H9 (cell line): ENCODE data around the gene FOXK1. TPM values are rescaled to one million over a fixed set of nuclear protein-coding genes. Genes with fewer than 3 reads are reported as not detected.

Experiments
- DNase-seq: peaks from one replicate; pipeline ENCODE4 v3.0.0-alpha.2; 2017
- H2AFZ ChIP-seq: one replicate; pipeline ENCODE4 v1.6.1; 2013; ENCODE audit warnings: mild to moderate bottlenecking, low read length, control low read depth, moderate library complexity
- H2AK5ac ChIP-seq: 2 replicates; pipeline ENCODE4 v1.6.1; 2013; ENCODE audit warnings: low read length, control low read depth, mixed read lengths; ENCODE audit not compliant: insufficient read length
- H2BK120ac ChIP-seq: one replicate; pipeline ENCODE4 v1.6.1; 2013; ENCODE audit warnings: low read depth, mild to moderate bottlenecking, low read length, control low read depth, inconsistent platforms; ENCODE audit not compliant: poor library complexity, severe bottlenecking
- H2BK12ac ChIP-seq: 2 replicates; pipeline ENCODE4 v1.6.1; 2013; ENCODE audit warnings: low read length, control low read depth, mixed read lengths, low read depth; ENCODE audit not compliant: insufficient read length
- H2BK15ac ChIP-seq: 2 replicates; pipeline ENCODE4 v1.6.1; 2013; ENCODE audit warnings: low read depth, low read length, control low read depth
- H2BK20ac ChIP-seq: one replicate; pipeline ENCODE4 v1.6.1; 2013; ENCODE audit warnings: low read depth, mild to moderate bottlenecking, low read length, control low read depth, inconsistent platforms; ENCODE audit not compliant: poor library complexity, severe bottlenecking
- H2BK5ac ChIP-seq: 2 replicates; pipeline ENCODE4 v1.6.1; 2013; ENCODE audit warnings: low read length, control low read depth, mixed read lengths; ENCODE audit not compliant: insufficient read length
- H3K14ac ChIP-seq: 2 replicates; pipeline ENCODE4 v1.6.1; 2013; ENCODE audit warnings: low read length, control low read depth; ENCODE audit not compliant: insufficient read depth
- H3K18ac ChIP-seq: 2 replicates; pipeline ENCODE4 v1.6.1; 2013; ENCODE audit warnings: low read depth, mild to moderate bottlenecking, mixed read lengths, low read length, control low read depth; ENCODE audit not compliant: insufficient read length
- H3K23ac ChIP-seq: 2 replicates; pipeline ENCODE4 v1.6.1; 2013; ENCODE audit warnings: low read length, control low read depth, mixed read lengths, low read depth; ENCODE audit not compliant: insufficient read length
- H3K23me2 ChIP-seq: 2 replicates; pipeline ENCODE4 v1.6.1; 2013; ENCODE audit warnings: low read depth, mild to moderate bottlenecking, mixed read lengths, low read length, control low read depth; ENCODE audit not compliant: insufficient read length, poor library complexity, severe bottlenecking
- H3K27ac ChIP-seq: 2 replicates; pipeline ENCODE4 v1.5.1; 2013; ENCODE audit warnings: low read length, control low read depth, mixed read lengths, low read depth; ENCODE audit not compliant: insufficient read length
- H3K27me3 ChIP-seq: 2 replicates; pipeline ENCODE4 v1.6.1; 2013; ENCODE audit warnings: low read length, control low read depth, inconsistent platforms; ENCODE audit not compliant: insufficient read depth
- H3K4ac ChIP-seq: 2 replicates; pipeline ENCODE4 v1.6.1; 2013; ENCODE audit warnings: low read depth, mild to moderate bottlenecking, control low read depth, inconsistent platforms, low read length, moderate library complexity
- H3K4me1 ChIP-seq: 2 replicates; pipeline ENCODE4 v1.6.1; 2013; ENCODE audit warnings: low read length, control low read depth, inconsistent platforms; ENCODE audit not compliant: insufficient read depth
- H3K4me2 ChIP-seq: 2 replicates; pipeline ENCODE4 v1.6.1; 2013; ENCODE audit warnings: low read length, control low read depth, mixed read lengths; ENCODE audit not compliant: insufficient read length, insufficient read depth
- H3K56ac ChIP-seq: 2 replicates; pipeline ENCODE4 v1.6.1; 2013; ENCODE audit warnings: low read depth, mild to moderate bottlenecking, mixed read lengths, low read length, control low read depth; ENCODE audit not compliant: insufficient read length
- H3K79me1 ChIP-seq: 2 replicates; pipeline ENCODE4 v1.6.1; 2013; ENCODE audit warnings: low read depth, mild to moderate bottlenecking, moderate library complexity, low read length, control low read depth, inconsistent platforms; ENCODE audit not compliant: insufficient read depth, poor library complexity, severe bottlenecking
- H3K79me2 ChIP-seq: 2 replicates; pipeline ENCODE4 v1.6.1; 2013; ENCODE audit warnings: low read length, control low read depth, inconsistent platforms; ENCODE audit not compliant: insufficient read depth
- H3K9ac ChIP-seq: 2 replicates; pipeline ENCODE4 v1.6.1; 2013; ENCODE audit warnings: low read length, control low read depth, mixed read lengths; ENCODE audit not compliant: insufficient read length; ENCODE audit errors: extremely low read depth
- H3K9me3 ChIP-seq: one replicate; pipeline ENCODE4 v1.6.1; 2013; ENCODE audit warnings: low read depth, low read length, inconsistent platforms; ENCODE audit not compliant: control insufficient read depth
- H3T11ph ChIP-seq: one replicate; pipeline ENCODE4 v1.6.1; 2013; ENCODE audit warnings: mild to moderate bottlenecking, low read length, control low read depth, inconsistent platforms
- H4K20me1 ChIP-seq: one replicate; pipeline ENCODE4 v1.6.1; 2013; ENCODE audit not compliant: control insufficient read depth, insufficient read length, insufficient read depth
- H4K5ac ChIP-seq: 2 replicates; pipeline ENCODE4 v1.6.1; 2013; ENCODE audit warnings: low read depth, mild to moderate bottlenecking, mixed read lengths, low read length, control low read depth; ENCODE audit not compliant: insufficient read length
- H4K8ac ChIP-seq: replicated peaks from 2 replicates; pipeline ENCODE4 v1.6.1; 2013; ENCODE audit warnings: low read length, control low read depth, mixed read lengths, low read depth; ENCODE audit not compliant: insufficient read length
- H4K91ac ChIP-seq: 2 replicates; pipeline ENCODE4 v1.6.1; 2013; ENCODE audit warnings: low read depth, mild to moderate bottlenecking, moderate library complexity, mixed read lengths, low read length, control low read depth; ENCODE audit not compliant: insufficient read length
- H3K27ac Mint-ChIP-seq, 3 experiments: 2 replicates in 2 of 3; 3 replicates in 1 of 3; pipeline ENCODE4 v1.8.0; 2020 to 2021; ENCODE audit warnings: mixed read lengths in 3 of 3, mild to moderate bottlenecking in 1 of 3, moderate library complexity in 1 of 3
- H3K27me3 Mint-ChIP-seq: 2 replicates; pipeline ENCODE4 v1.8.0; 2021; ENCODE audit warnings: low read depth, mild to moderate bottlenecking, moderate library complexity, mixed read lengths
- H3K36me3 Mint-ChIP-seq, 3 experiments: 2 replicates in 2 of 3; 3 replicates in 1 of 3; pipeline ENCODE4 v1.8.0; 2020 to 2021; ENCODE audit warnings: low read depth in 3 of 3, mixed read lengths in 3 of 3; ENCODE audit not compliant: insufficient read depth in 1 of 3
- H3K4me1 Mint-ChIP-seq, 2 experiments: 2 replicates each; pipeline ENCODE4 v1.8.0; 2020; ENCODE audit warnings: mixed read lengths in 2 of 2
- H3K4me3 Mint-ChIP-seq, 2 experiments: 2 replicates in 1 of 2; 3 replicates in 1 of 2; pipeline ENCODE4 v1.8.0; 2020 to 2021; ENCODE audit warnings: mild to moderate bottlenecking in 2 of 2, mixed read lengths in 2 of 2, moderate library complexity in 1 of 2
- H3K9me3 Mint-ChIP-seq, 2 experiments: 2 replicates in 1 of 2; 3 replicates in 1 of 2; pipeline ENCODE4 v1.8.0; 2020; ENCODE audit warnings: mild to moderate bottlenecking in 2 of 2, mixed read lengths in 2 of 2, moderate library complexity in 1 of 2
- CTCF ChIP-seq: fragments of 200-600 bp; sonication (generic); conservative IDR thresholded peaks from 3 replicates; pipeline ENCODE4 v1.8.0; 2021; ENCODE audit warnings: antibody characterized with exemption, mild to moderate bottlenecking
- WGBS: extraction: QIAGEN DNeasy Blood & Tissue Kit; methylation state at CpG from one replicate; pipeline ENCODE4 v1.1.7; 2013; ENCODE audit warnings: missing lambda C conversion rate, low lambda C conversion rate, mixed read lengths; ENCODE audit not compliant: insufficient read length; ENCODE audit errors: extremely low coverage; 5-methylcytosine and 5-hydroxymethylcytosine counted together
- total RNA-seq: library from RNA; stranded (reverse); gene quantifications from 2 replicates; pipeline ENCODE4 v1.2.1, GENCODE V29; 2021

Gene FOXK1
- total RNA-seq, 1 experiment from 2014 or later = 14.4 TPM

GRCh38 chr7:4763794-4764185, 81.7 kb downstream of the FOXK1 start:
- Histone ChIP-seq H2BK15ac (no peak overlapping the region), H4K91ac (no peak overlapping the region), H4K5ac (no peak overlapping the region), H3K4me1 (no peaks in the 10 kb centered on the region), H3K79me1 (no peaks in the 10 kb centered on the region), H3K23me2 (no peaks in the 10 kb centered on the region), H2AK5ac (no peak overlapping the region), H3K4ac (no peak overlapping the region), H3K18ac (no peak overlapping the region), H4K20me1 (no peaks in the 10 kb centered on the region), H3K27ac (no peak overlapping the region), H3K23ac (no peak overlapping the region), H2BK120ac (no peak overlapping the region), H3K79me2 (no peaks in the 10 kb centered on the region), H2BK12ac (no peak overlapping the region), H2AFZ (no peak overlapping the region), H3T11ph (no peak overlapping the region), H4K8ac (no peak overlapping the region), H3K4me2 (no peak overlapping the region), H3K27me3 (no peaks in the 10 kb centered on the region), H3K14ac (no peak overlapping the region), H3K9me3 (no peaks in the 10 kb centered on the region), H3K56ac (no peak overlapping the region), H2BK20ac (no peak overlapping the region), H2BK5ac (no peak overlapping the region), H3K9ac (no peak overlapping the region)
- Mint-ChIP-seq H3K4me1 (no peaks in the 10 kb centered on the region), H3K27ac (no peak overlapping the region), H3K4me3 (no peak overlapping the region), H3K9me3 (no peaks in the 10 kb centered on the region), H3K36me3 (peaks cover 9 to 11% (median 10%) of the 10 kb centered on the region in 3 experiments; a peak in 6 of 7 replicates), H3K27me3 (no peaks in the 10 kb centered on the region)
- DNase-seq = no peak
- no peak for TF ChIP-seq CTCF
- no CpG with 5 or more reads among the region's 21 CpGs for WGBS
